Stimulated activated CD4-positive, alpha-beta T cell treated with anti-CD3 and anti-CD28 coated beads, TNF-alpha, amount 100 ng/mL, for 4 hours (primary cell): ENCODE measurements around the gene NSA2.
"Not testable (repeated sequence)": the region's sequence is repeated elsewhere in the genome, so short reads cannot be mapped to it uniquely, and the experiment has no call there.

ENCODE experiments used
- DNase-seq, 3 experiments: peaks; one replicate each; pipeline ENCODE4 v3.0.0-alpha.2; 2020; ENCODE audit warnings: low read depth in 3 of 3

Gene NSA2

GRCh38 chr5:74766849-74767578, at the start of gene NSA2, which contains the start of gene GFM2:
Gene NSA2 (plus strand): TSS chr5:74767249. CDS start chr5:74767361, 112 bp downstream.
Gene GFM2 (minus strand): TSS chr5:74767117. CDS start chr5:74763742, 3,375 bp downstream.
- DNase-seq, result peak; percentile 78 to 91 (median 87)

- no peak for DNase-seq
These were observed 49.5 kb upstream of the NSA2 start for GRCh38 chr5:74717596-74717995.

GRCh38 chr5:74722271-74722670, 44.8 kb upstream of the NSA2 start:
- DNase-seq, result no peak

- no peak for DNase-seq
These were observed 41.7 kb upstream of the NSA2 start for GRCh38 chr5:74725331-74725730.

- DNase-seq, result no peak
These were observed 30.3 kb upstream of the NSA2 start for GRCh38 chr5:74736759-74737158.

GRCh38 chr5:74738406-74738805, 28.6 kb upstream of the NSA2 start:
- DNase-seq, result no peak

- DNase-seq, result not testable (repeated sequence)
These were observed 18.3 kb upstream of the NSA2 start for GRCh38 chr5:74748742-74749141.

GRCh38 chr5:74761241-74761640, 5.8 kb upstream of the NSA2 start:
- DNase-seq, result no peak

- DNase-seq, result no peak
These were observed 4.5 kb upstream of the NSA2 start for GRCh38 chr5:74762599-74762998.

- DNase-seq, result no peak
These were observed 3.5 kb upstream of the NSA2 start for GRCh38 chr5:74763504-74763903.

GRCh38 chr5:74765201-74765600, 1.8 kb upstream of the NSA2 start:
- no peak for DNase-seq

GRCh38 chr5:74765929-74766328, 1.1 kb upstream of the NSA2 start:
- DNase-seq, result no peak

- DNase-seq, result no peak
These were observed 616 bp upstream of the NSA2 start for GRCh38 chr5:74766418-74766848.

- no peak for DNase-seq
These were observed 497 bp downstream of the NSA2 start for GRCh38 chr5:74767579-74767913.

GRCh38 chr5:74772359-74772758, 5.3 kb downstream of the NSA2 start:
- DNase-seq, result no peak

GRCh38 chr5:74778609-74779008, 11.6 kb downstream of the NSA2 start:
- DNase-seq, result no peak

- no peak for DNase-seq
These were observed 19.8 kb downstream of the NSA2 start for GRCh38 chr5:74786851-74787250.

GRCh38 chr5:74787424-74787823, 20.4 kb downstream of the NSA2 start:
- DNase-seq, result no peak

- not testable (repeated sequence) for DNase-seq
These were observed 24.6 kb downstream of the NSA2 start for GRCh38 chr5:74791669-74792068.

- DNase-seq, result no peak
These were observed 32.2 kb downstream of the NSA2 start for GRCh38 chr5:74798977-74799911.

- DNase-seq, result no peak
These were observed 34.1 kb downstream of the NSA2 start for GRCh38 chr5:74801197-74801596.

- no peak for DNase-seq
These were observed 34.9 kb downstream of the NSA2 start for GRCh38 chr5:74801941-74802340.

GRCh38 chr5:74810915-74811314, 43.9 kb downstream of the NSA2 start:
- no peak for DNase-seq
